Skeletal muscle tissue (tissue), 4 donors: ENCODE results near the gene LCN10. TPM values are rescaled to one million over a fixed set of nuclear protein-coding genes. Genes with fewer than 3 reads are reported as not detected.
"Not testable (repeated sequence)": the region's sequence is repeated elsewhere in the genome, so short reads cannot be mapped to it uniquely, and the experiment has no call there.

Experiments used
- H3K27ac ChIP-seq: one replicate; pipeline ENCODE4 v1.7.0; 2013; ENCODE audit warnings: mild to moderate bottlenecking, low read depth, low read length, inconsistent platforms
- H3K27me3 ChIP-seq, 3 donors: one replicate each; pipeline ENCODE4 v1.7.0; 2013; ENCODE audit warnings: low read length in 3 of 3; ENCODE audit not compliant: control insufficient read depth in 3 of 3, insufficient read depth in 3 of 3
- H3K36me3 ChIP-seq, 3 donors: one replicate each; pipeline ENCODE4 v1.7.0; 2013; ENCODE audit warnings: low read length in 3 of 3; ENCODE audit not compliant: control insufficient read depth in 3 of 3, insufficient read depth in 3 of 3
- H3K4me1 ChIP-seq, 3 donors: one replicate each; pipeline ENCODE4 v1.7.0; 2013; ENCODE audit warnings: low read length in 3 of 3, mild to moderate bottlenecking in 3 of 3; ENCODE audit not compliant: control insufficient read depth in 3 of 3, insufficient read depth in 3 of 3
- H3K4me3 ChIP-seq, 3 donors: one replicate each; pipeline ENCODE4 v1.7.0; 2013; ENCODE audit warnings: low read length in 3 of 3
- H3K9ac ChIP-seq, 3 donors: one replicate each; pipeline ENCODE4 v1.7.0; 2013; ENCODE audit warnings: low read length in 3 of 3, mild to moderate bottlenecking in 3 of 3, moderate library complexity in 2 of 3, low read depth in 1 of 3
- H3K9me3 ChIP-seq, 3 donors: one replicate each; pipeline ENCODE4 v1.7.0; 2013; ENCODE audit warnings: low read length in 3 of 3; ENCODE audit not compliant: control insufficient read depth in 3 of 3
- total RNA-seq: library from RNA; depleted of rRNA; stranded (reverse); fragments of >200 nt; gene quantifications from one replicate; pipeline ENCODE4 v1.2.3, GENCODE V29; 2014
- donor health status: Osteomylitis.

LCN10 gene
- total RNA-seq, 1 donor from 2014 or later, result 2.1 TPM

DNA sequence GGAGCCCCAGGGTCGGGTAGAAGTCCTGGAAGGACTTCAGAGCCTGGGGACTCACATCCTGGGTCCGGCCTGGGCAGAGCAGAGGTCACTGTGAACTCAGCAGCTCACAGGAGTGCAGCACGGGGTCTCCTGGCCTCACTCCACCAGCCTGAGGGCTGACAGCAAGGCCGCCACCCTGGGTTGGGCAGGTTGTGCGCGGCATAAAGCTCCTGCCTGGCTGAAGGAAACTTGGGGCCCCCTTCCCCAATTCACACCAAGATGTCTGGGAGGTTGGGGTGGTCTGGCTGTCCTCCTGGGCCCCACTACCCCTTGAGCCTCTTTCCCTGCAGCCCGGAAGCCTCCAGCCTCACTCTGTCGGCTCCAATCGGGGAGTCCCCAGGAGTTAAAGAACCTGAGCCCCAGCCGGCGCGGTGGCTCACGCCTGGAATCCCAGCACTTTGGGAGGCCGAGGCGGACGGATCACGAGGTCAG lies 19.5 kb upstream of the LCN10 start:
- H3K36me3 ChIP-seq, result no peaks in the 10 kb centered on the region
- no peak overlapping the region for H3K27ac ChIP-seq
- no peaks in the 10 kb centered on the region for H3K9me3 ChIP-seq
- H3K27me3 ChIP-seq, result peaks cover 2 to 12% (median 6%) of the 10 kb centered on the region in 3 donors
- H3K4me3 ChIP-seq, result no peak overlapping the region
- H3K4me1 ChIP-seq, result peaks cover 10 to 17% (median 15%) of the 10 kb centered on the region in 3 donors
- no peak overlapping the region for H3K9ac ChIP-seq

DNA sequence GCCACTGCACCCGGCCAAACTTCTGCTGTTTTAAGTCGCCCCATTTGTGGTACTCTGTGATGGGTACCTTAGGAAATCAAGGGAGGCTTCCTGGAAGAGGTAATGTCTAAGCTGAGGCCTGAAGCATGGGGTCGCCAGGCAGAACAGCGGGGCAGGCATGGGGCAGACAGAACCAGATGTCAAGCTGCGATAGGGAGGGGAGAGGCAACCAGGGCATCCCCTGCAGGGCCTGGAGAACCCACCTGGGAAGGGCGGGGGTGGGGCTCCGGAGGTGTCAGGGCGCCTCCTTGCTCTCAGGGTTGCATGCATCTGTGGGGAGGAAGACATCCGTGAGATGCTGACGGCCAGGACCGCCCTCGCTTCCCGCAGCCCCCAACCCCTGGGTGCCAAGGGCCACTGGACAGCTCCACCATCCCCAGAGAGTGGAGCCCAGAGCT lies 18.8 kb upstream of the LCN10 start:
- no peak overlapping the region for H3K27ac ChIP-seq
- peaks cover 2 to 12% (median 6%) of the 10 kb centered on the region in 3 donors for H3K27me3 ChIP-seq
- no peaks in the 10 kb centered on the region for H3K36me3 ChIP-seq

DNA sequence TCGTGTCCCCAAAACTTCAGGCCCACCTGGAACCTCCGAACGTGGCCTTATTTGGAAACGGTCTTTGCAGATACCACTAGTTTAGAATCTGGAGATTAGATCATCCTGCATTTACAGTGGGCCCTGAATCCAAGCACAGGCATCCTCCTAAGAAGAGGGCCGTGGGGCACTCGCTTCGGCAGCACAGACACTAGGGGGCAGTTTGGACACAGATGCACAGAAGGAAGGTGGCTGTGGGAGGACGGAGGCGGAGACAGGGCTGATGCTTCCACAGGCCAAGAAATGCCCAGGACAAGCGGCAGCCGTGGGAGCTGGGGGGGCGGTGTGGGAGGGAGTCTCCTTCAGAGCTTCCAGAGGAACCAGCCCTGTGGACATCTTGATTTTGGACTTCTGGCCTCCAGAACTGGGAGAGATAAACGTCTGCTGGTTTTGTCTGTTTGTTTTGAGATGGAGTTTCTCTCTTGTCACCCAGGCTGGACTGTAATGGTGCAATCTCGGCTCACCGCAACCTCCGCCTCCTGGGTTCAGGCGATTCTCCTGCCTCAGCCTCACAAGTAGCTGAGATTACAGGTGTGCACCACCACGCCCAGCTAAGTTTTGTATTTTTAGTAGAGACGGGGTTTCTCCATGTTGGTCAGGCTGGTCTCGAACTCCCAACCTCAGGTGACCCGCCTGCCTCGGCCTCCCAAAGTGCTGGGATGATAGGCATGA lies 18.2 kb upstream of the LCN10 start:
- H3K27me3 ChIP-seq, result peaks cover 2 to 12% (median 6%) of the 10 kb centered on the region in 3 donors
- H3K9ac ChIP-seq, H3K27ac ChIP-seq, H3K9me3 ChIP-seq, H3K36me3 ChIP-seq, H3K4me3 ChIP-seq: not testable (repeated sequence)
- H3K4me1 ChIP-seq, result peaks cover 13 to 22% (median 16%) of the 10 kb centered on the region in 3 donors

More for the DNA sequence above, 18.8 kb upstream of the LCN10 start:
- peaks cover 13 to 21% (median 17%) of the 10 kb centered on the region in 3 donors for H3K4me1 ChIP-seq
- no peak overlapping the region for H3K9ac ChIP-seq
- no peaks in the 10 kb centered on the region for H3K9me3 ChIP-seq
- H3K4me3 ChIP-seq, result no peak overlapping the region

DNA sequence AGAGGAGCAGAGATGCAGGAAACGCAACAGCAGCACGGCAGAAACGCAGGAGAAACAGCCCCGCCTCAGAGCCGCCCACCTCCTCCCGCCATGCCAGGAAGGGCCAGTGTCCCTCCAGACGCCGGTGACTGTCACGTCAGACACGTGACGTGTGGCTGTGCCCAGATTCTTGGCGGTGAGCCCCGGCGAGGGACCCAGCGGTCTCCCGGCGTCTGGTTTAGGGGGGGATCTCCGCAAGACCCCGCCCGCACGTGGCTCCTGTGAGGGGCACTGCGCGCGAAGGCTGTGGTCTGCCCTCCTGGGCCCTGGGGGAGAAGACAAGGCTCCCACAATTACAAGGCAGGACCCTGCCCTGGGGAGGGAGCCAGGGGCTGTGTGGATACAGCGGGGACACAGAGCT lies 17.7 kb upstream of the LCN10 start:
- Histone ChIP-seq H3K27ac (no peak overlapping the region), H3K4me1 (peaks cover 13 to 22% (median 15%) of the 10 kb centered on the region in 3 donors), H3K9ac (no peak overlapping the region), H3K27me3 (peaks cover 2 to 12% (median 6%) of the 10 kb centered on the region in 3 donors), H3K9me3 (peaks cover 2 to 9% (median 8%) of the 10 kb centered on the region in 3 donors), H3K36me3 (no peaks in the 10 kb centered on the region), H3K4me3 (no peak overlapping the region)

DNA sequence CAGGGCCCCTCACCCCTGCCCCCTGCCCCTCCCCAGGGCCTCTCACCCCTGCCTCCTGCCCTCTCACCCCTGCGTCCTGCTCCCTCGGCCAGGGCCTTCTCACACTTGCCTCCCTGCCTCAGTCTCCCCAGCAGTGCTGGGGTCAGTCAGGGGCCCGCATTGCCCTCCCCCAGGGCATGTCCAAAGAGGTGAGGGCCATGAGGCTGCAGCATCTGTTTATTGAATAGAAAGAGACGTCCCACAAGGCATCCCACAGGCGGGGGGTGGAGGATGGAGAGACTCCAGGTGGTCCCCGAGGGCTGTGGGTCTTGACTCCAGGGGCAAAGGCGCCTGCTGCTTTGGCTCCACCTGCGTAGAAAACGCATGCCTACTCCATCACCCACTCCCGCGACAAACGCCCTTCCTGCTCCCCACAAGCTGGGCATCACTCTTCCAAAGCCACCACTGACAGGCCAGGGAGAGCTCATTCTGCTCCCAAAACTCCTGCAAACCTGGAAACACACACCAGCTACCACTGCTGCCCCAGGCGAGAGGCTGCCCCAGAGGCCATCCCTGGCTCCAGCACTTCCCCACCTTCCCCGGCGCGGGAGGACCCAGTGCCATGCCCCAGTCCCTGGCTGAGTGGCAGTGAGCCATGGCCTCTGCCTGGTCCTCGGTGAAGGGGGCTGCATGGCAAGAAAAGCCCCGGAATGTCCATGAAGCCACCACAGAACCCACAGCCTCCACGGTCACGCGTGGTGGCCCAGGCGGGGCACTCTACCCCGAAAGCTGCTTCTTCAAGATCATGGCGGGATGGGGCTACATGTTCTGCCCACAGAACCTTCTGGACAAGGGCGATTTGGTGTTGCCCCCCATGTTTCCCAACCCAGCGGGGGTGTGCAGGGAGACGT lies 16.9 kb upstream of the LCN10 start:
- Histone ChIP-seq H3K27ac (no peak overlapping the region), H3K9ac (no peak overlapping the region), H3K27me3 (peaks cover 2 to 12% (median 6%) of the 10 kb centered on the region in 3 donors), H3K4me3 (no peak overlapping the region), H3K9me3 (peaks cover 2 to 9% (median 8%) of the 10 kb centered on the region in 3 donors), H3K36me3 (no peaks in the 10 kb centered on the region), H3K4me1 (peaks cover 13 to 22% (median 15%) of the 10 kb centered on the region in 3 donors)

DNA sequence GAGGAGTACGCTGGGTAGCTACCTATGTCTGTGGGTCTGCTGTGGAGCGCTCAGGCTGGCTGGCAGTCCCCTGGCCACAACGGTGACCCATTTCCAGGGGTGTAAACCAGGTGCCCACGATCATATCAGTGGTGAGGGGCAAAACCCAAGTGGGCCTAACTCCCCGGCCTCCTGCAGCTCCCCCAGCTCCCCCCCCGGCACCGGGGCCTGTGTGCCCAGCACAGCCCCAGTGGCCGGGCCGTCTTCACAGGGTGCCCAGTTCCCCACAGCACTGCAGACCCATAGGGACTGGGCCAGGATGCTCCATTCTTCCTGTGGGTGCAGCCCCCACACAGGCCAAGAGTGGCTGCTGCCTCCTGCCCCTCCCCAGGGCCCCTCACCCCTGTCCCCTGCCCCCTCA lies 16.3 kb upstream of the LCN10 start:
- peaks cover 2 to 8% (median 6%) of the 10 kb centered on the region in 3 donors for H3K27me3 ChIP-seq

DNA sequence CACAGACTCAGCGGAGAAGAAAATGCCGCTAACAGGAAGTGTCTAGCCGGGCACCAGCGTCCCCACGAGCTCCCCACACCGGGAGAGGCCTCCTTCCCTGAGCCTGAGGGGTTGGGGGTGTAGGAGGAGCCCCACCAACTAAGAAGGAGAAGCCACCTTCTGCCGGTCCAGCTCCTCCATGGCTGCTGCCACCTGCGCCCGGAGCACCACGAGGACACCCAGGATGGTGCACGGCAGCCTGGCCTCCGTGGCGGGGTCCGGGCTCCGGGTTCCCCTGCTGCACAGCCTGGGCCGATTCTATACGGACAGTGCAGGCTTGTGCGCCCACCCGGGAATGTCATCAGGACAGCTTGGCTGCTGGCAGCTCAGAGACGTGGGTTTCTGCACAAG lies 15.0 kb upstream of the LCN10 start:
- Histone ChIP-seq H3K9ac (peak overlapping the region; percentile 72 to 76 (median 74)), H3K4me1 (peaks cover 13 to 22% (median 15%) of the 10 kb centered on the region in 3 donors), H3K27ac (peak overlapping the region; percentile 65), H3K36me3 (no peaks in the 10 kb centered on the region), H3K9me3 (peaks cover 2 to 9% (median 8%) of the 10 kb centered on the region in 3 donors), H3K4me3 (peak overlapping the region; percentile 54 to 67 (median 58)), H3K27me3 (peaks cover 0 to 3% (median 2%) of the 10 kb centered on the region in 3 donors)

More for the DNA sequence above, 16.3 kb upstream of the LCN10 start:
- Histone ChIP-seq H3K4me3 (no peak overlapping the region), H3K36me3 (no peaks in the 10 kb centered on the region), H3K27ac (no peak overlapping the region), H3K4me1 (peaks cover 13 to 22% (median 15%) of the 10 kb centered on the region in 3 donors), H3K9ac (no peak overlapping the region), H3K9me3 (peaks cover 2 to 9% (median 8%) of the 10 kb centered on the region in 3 donors)

DNA sequence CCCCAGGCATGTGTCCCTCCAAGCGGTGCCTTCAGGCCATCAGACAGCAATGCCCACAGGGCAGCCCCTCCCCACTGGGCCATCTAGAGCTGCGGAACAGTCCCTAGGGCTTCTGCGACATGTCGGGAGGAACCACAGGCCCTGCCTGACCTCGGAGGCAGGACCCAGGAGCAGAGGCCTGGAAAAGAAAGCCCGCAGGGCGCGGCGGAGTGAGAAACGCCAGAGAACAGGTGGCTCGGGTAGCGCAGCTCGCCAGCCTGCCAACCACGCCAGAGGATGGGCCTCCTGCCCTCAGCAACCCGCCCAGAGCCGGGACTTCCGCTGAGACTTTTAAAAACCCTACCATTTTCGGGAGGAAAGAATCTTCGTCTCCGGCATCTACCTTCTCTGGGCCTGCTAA lies 14.6 kb upstream of the LCN10 start:
- H3K4me1 ChIP-seq, result peaks cover 13 to 22% (median 15%) of the 10 kb centered on the region in 3 donors
- H3K27me3 ChIP-seq, result peaks cover 0 to 3% (median 2%) of the 10 kb centered on the region in 3 donors
- peak overlapping the region; percentile 65 for H3K27ac ChIP-seq
- H3K9me3 ChIP-seq, result peaks cover 2 to 9% (median 8%) of the 10 kb centered on the region in 3 donors
- H3K36me3 ChIP-seq, result no peaks in the 10 kb centered on the region
- peak overlapping the region; percentile 54 to 67 (median 58) for H3K4me3 ChIP-seq
- H3K9ac ChIP-seq, result peak overlapping the region; percentile 72 to 76 (median 74)

DNA sequence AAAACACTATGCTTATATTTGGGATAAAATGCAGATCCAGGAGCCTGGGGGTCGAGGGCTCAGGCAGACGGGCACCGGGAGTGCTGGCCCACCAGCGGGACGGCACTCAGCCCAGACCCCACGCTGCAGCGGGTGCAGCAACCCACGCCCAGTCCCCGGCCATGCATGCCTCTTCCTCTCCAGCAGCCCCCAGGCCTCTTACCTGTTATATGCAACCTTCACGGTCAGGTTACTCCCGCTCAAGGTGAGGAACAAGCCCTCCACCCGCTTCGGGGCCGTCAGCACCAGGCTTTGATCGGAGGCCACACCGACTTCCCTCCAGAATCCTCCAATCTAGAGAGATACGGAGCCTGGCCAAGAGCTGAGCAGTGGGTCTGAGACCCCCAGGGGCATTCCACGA lies 14.1 kb upstream of the LCN10 start:
- Histone ChIP-seq H3K9ac (peak overlapping the region; percentile 72 to 76 (median 74)), H3K4me3 (peak overlapping the region in 2 of 3 donors; percentile 9 to 67)

More for the DNA sequence above, 14.1 kb upstream of the LCN10 start:
- Histone ChIP-seq H3K4me1 (peaks cover 13 to 22% (median 15%) of the 10 kb centered on the region in 3 donors), H3K36me3 (no peaks in the 10 kb centered on the region), H3K9me3 (peaks cover 2 to 9% (median 8%) of the 10 kb centered on the region in 3 donors), H3K27me3 (peaks cover 0 to 3% (median 2%) of the 10 kb centered on the region in 3 donors), H3K27ac (peak overlapping the region; percentile 65)
